ENCODE results near the gene HES6.

- TF ChIP-seq CTCF (IDR thresholded peaks at IDR 0.05; ENCODE audit: low read length) (no peak), EZH2 (optimal IDR thresholded peaks at IDR 0.05; ENCODE audit: low read depth, low read length) (no peak), EZH2phosphoT487 (IDR thresholded peaks at IDR 0.05; ENCODE audit: low read length) (no peak)
Observed at GRCh38 chr2:238247002-238247822, 7.4 kb upstream of the HES6 start.

Data from MM.1S (cell line).